Subcutaneous adipose tissue (tissue), 4 donors: ENCODE data around the gene GTPBP1. TPM values are rescaled to one million over a fixed set of nuclear protein-coding genes. Genes with fewer than 3 reads are reported as not detected.

Source experiments
- total RNA-seq, 4 donors: library from RNA; depleted of rRNA; stranded (reverse); fragments of >200 nt; gene quantifications; one replicate each; pipeline ENCODE4 v1.1.0, GENCODE V29; 2016
- TF ChIP-seq, protein P1 (sequence below): fragments of 450-650 bp; IDR thresholded peaks from one replicate; pipeline ENCODE4 v1.5.1; 2016; ENCODE audit warnings: low read depth, mild to moderate bottlenecking, control low read depth, antibody characterized with exemption, moderate library complexity

The GTPBP1 gene
- total RNA-seq, 4 donors from 2014 or later: 15.7 to 35.2 (median 30.0) TPM

DNA sequence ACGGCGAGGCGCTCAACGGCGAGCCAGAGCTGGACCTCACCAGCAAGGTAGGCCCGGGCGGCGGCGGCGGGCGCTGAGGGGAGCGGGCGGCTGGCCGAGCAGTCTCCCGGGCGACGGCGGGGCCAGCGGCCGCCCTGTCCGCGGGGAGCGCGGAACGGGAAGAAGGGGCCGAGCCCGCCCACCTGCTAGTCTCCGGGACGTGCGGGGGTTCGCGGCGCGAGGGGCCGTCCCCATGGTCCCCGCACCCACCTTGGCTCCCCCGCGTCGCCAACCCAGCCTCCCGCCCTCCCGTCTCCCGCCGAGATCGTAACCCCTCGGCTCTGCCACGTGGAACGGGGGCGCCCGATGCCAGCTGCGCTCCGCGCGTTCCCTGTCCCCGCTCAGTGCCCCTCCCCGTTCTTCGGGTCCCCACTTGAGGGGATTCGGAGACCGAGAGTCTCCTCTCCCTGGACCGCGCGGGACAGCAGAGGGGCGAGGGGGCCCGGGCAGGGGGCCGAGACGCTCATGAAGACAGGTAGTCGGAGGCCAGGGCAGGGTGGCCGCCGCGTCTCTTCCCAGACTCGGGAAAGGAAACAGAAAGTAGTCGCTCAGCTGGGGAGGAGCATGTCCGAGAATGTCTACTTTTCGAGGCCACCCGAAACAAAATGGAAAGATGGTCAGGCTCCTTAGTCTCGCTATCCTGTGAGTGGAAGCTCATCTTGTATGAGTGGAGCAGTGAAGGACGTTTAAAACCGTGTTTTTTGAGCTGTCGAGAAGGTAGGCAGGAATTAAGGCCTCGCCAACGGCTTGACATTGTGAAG is 557 bp downstream of the GTPBP1 start:
- TF ChIP-seq, protein P1, sequence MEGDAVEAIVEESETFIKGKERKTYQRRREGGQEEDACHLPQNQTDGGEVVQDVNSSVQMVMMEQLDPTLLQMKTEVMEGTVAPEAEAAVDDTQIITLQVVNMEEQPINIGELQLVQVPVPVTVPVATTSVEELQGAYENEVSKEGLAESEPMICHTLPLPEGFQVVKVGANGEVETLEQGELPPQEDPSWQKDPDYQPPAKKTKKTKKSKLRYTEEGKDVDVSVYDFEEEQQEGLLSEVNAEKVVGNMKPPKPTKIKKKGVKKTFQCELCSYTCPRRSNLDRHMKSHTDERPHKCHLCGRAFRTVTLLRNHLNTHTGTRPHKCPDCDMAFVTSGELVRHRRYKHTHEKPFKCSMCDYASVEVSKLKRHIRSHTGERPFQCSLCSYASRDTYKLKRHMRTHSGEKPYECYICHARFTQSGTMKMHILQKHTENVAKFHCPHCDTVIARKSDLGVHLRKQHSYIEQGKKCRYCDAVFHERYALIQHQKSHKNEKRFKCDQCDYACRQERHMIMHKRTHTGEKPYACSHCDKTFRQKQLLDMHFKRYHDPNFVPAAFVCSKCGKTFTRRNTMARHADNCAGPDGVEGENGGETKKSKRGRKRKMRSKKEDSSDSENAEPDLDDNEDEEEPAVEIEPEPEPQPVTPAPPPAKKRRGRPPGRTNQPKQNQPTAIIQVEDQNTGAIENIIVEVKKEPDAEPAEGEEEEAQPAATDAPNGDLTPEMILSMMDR: no peak

DNA sequence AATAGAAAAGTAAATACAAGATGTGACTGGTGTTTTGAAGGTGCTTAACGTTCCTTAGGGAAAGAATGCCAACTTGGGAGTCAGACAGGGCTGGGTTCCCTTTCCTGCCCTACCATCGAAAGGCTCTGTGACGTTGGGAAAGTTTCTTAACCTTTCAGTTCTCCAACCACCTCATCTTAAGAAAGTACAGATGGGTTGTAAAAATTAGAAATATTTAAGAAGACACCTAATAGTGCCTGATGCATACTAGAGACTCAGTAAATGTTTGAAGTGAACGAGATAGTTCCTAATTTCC is 1.1 kb downstream of the GTPBP1 start:
- TF ChIP-seq, protein P1: no peak

DNA sequence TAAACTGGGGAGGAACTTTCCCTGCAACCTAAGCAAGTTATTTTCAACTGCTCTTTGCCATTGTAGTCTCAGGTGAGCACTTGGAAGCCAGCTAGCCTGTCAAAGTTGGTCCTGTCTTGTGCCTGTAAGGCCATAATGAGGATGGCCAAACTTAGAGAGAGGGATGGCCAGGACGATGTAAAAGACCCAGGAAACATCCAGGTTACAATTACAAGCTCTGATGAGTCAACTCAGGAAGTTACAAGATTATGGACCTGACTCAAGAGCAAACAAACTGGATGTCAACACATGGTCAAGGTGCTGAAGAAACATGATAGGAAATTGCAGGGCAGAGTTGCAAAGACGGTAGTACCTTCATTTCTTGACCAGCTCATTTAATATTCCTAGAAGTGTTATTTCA is 1.6 kb downstream of the GTPBP1 start:
- TF ChIP-seq, protein P1: no peak

DNA sequence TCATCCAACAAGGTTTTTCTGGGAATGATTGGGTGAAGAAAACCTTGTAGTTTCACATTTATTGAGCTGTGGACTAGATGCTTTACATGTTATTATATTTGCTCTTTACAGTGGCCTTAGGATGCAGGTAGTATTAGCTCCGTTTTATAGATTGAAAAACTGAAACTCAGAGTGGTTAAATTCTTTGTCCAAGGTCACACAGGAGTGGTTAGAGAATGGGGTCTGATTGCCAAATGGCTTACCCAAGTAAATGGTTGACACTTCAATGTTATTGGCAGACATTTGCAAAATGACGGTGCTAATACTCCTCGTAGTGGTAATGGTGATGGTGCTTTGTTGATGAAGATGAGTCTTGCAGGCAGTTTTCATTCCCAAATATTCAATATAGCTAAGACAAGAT is 2.2 kb downstream of the GTPBP1 start:
- TF ChIP-seq, protein P1: no peak

DNA sequence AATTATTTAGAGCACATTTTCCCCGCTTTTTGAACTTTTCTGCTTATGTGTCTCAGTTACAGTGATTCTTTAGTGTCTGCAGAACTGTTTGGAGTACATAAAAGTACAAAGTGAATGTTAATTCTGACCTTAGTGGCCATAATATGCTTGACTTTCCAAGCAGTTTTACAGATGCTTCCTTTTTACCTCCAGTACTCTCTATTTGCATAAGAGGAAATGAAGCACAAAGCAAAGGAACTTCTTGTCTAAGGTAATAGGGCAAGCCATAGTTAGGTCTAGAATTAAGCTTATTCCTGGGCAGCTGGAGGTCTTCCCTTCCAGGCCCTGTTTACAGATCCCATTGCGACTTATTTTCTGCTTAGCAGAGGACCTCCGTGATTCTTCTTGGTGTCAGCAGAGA is 3.6 kb downstream of the GTPBP1 start:
- TF ChIP-seq, protein P1: no peak

DNA sequence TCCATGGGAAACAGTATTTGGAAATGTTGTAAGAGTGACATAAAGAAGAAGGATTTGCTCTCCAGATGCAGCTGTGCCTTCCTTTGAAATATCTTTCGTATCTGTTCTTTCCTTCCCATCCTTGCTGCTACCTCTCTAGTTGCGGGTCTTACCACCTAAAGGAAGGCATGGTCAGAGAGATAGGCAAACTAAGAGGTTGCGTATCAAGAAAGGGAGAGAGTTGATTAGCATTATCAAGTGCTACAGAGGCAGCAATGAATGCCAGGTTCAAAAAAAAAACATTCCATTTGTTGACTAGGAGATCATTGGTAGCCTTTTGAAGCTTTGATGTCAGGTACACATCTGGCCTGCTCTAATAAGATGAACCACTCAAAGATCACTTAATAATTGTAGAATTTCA is 4.6 kb downstream of the GTPBP1 start:
- TF ChIP-seq, protein P1: no peak

DNA sequence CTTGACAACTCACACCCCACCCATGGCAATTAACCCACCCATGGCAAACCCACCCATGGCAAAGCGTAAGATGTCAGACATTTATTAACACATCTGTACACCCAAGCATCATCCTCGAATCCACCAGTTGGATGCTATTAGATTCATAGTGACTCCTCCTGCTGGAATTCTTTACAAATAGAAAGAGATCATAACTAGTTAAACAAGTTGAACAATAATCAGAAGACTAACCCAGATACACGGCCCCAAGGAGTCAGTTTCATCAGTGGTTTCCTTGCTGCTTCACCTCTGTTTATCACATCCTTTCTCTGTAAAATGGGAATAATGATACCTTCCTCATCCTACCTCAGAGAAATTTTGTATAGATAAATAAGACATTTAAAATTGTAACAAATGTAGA is 5.1 kb downstream of the GTPBP1 start:
- TF ChIP-seq, protein P1: no peak
